GM12801 (cell line): ENCODE data around the gene TRIML2.

ENCODE experiments used
- CTCF ChIP-seq: IDR thresholded peaks from one replicate; pipeline ENCODE4 v1.5.1; 2011; ENCODE audit warnings: control low read depth; ENCODE audit not compliant: insufficient read length; ENCODE audit errors: extremely low read depth

Gene TRIML2

GRCh38 chr4:188046657-188047056 lies 62.7 kb downstream of the TRIML2 start:
- no peak for TF ChIP-seq CTCF

- TF ChIP-seq CTCF = no peak
Measured at GRCh38 chr4:188043154-188043553, 66.2 kb downstream of the TRIML2 start.

- no peak for TF ChIP-seq CTCF
Measured at GRCh38 chr4:188042191-188042590, 67.2 kb downstream of the TRIML2 start.

GRCh38 chr4:188041721-188042120 lies 67.7 kb downstream of the TRIML2 start:
- TF ChIP-seq CTCF = no peak
